Mucosa of gallbladder (tissue), 1 donor: ENCODE measurements around the gene CACNA1A. TPM values are rescaled to one million over a fixed set of nuclear protein-coding genes. Genes with fewer than 3 reads are reported as not detected.
A peak's percentile ranks its signal among the peaks of the same experiment; 100 is the strongest.

ENCODE experiments used
- DNase-seq: peaks from one replicate; pipeline ENCODE4 v3.0.0-alpha.2; 2020; ENCODE audit warnings: low spot score
- total RNA-seq: library from RNA; stranded (reverse); gene quantifications from one replicate; pipeline ENCODE4 v1.2.1, GENCODE V29; 2021
- donor health status: DM: no; HTN: no; CAD: no.

The CACNA1A gene
- total RNA-seq, 1 donor from 2014 or later = 1.2 TPM

- DNase-seq = no peak
Observed at GRCh38 chr19:13165162-13165997, 340.9 kb downstream of the CACNA1A start.

DNA sequence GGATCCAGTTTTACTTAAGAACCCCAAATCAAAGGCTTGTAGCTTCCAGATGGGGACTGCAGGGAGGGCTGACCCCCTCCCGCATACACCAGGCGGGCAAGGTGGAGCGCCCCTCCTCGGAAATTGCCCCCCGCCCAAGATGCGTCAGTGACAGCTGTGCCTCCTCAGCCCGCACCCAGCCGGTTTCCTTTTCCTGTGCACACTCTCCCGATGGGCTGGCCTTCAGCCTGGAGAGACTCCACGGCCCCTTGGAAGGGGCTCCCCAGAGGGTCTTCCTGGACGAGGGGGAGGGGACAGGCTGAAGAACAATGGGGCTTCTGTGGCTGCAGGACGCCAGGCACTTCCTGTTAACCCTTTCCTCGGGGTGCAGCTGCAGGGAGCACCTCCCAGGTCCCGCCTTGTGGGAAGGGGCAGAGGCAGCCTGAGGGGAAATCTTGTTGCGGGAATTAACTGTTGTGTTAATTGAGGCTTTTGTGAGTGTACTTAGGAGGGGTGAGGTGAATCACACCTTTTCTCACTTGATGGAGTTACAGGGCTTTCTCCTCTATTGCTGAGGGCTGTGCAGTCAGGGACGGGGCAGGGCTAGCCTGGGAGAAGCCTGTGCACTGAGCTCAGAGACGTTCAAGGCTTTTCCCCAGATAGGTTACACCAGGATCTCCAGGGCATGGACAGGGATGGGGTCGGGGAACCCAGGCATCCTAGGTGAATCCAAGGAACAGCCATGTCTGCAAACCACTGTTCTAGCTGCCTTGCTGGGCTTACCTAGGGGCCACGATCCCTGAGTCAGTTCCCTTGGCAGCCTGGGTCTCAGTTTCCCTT is 341.7 kb downstream of the CACNA1A start:
- DNase-seq = no peak

- peak; percentile 61 for DNase-seq
Observed at GRCh38 chr19:13163609-13164342, 342.5 kb downstream of the CACNA1A start.

GRCh38 chr19:13162724-13163608 is 343.3 kb downstream of the CACNA1A start:
- DNase-seq = peak; percentile 98

DNA sequence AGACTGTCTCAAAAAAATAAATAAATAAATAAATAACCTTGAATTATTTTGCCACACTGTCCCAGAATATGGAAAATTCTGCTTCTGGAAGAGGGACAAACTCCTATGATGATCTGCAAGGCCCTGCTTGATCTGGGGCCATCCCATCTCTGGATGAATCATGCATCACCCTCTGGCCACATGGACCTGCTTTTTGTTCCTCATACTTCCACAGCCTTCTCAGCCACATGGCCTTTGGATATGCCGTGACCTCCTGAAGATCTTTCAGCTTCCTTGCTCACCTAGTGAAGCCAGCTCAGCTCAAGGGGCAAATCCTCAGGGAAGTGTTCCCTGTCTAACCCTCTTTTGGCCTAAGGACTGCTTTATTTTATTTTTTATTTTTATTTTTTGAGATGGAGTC is 345.7 kb downstream of the CACNA1A start:
- DNase-seq = peak; percentile 44

DNA sequence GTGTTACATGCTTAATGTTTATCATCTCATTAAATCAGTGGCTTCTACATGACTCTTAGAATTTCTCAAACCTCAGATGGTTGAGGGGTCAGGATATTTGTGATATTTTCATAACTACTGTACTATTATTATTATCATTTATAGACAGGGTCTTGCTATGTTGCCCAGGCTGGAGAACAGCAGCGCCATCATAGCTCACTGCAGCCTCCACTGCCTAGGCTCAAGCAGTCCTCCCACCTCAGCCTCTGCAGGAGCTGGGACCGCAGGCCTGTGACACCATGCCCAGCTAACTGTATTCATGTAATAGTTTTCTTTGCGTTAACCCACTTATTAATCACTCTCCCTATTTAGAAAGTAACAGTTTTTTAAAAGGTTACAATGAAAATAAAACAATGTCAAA is 346.6 kb downstream of the CACNA1A start:
- no peak for DNase-seq
